ENCODE data around the gene SLF1. TPM values are rescaled to one million over a fixed set of nuclear protein-coding genes. Genes with fewer than 3 reads are reported as not detected.

The SLF1 gene
- total RNA-seq, 6 experiments from 2014 or later: 0.80 to 3.3 (median 2.4) TPM

- no peak for TF ChIP-seq POLR2A (IDR thresholded peaks at IDR 0.05)
- TF ChIP-seq, protein P1, sequence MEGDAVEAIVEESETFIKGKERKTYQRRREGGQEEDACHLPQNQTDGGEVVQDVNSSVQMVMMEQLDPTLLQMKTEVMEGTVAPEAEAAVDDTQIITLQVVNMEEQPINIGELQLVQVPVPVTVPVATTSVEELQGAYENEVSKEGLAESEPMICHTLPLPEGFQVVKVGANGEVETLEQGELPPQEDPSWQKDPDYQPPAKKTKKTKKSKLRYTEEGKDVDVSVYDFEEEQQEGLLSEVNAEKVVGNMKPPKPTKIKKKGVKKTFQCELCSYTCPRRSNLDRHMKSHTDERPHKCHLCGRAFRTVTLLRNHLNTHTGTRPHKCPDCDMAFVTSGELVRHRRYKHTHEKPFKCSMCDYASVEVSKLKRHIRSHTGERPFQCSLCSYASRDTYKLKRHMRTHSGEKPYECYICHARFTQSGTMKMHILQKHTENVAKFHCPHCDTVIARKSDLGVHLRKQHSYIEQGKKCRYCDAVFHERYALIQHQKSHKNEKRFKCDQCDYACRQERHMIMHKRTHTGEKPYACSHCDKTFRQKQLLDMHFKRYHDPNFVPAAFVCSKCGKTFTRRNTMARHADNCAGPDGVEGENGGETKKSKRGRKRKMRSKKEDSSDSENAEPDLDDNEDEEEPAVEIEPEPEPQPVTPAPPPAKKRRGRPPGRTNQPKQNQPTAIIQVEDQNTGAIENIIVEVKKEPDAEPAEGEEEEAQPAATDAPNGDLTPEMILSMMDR (IDR thresholded peaks at IDR 0.05): no peak
- H3K4me3 ChIP-seq: no peak overlapping the region
- H3K27ac ChIP-seq: no peak overlapping the region
- no peaks in the 10 kb centered on the region for H3K9me3 ChIP-seq
- DNase-seq (no peak), ATAC-seq (no peak)
- WGBS (ENCODE audit: insufficient coverage, low coverage, low lambda C conversion rate, missing lambda C conversion rate): 88% methylated on average over 2 of the region's 2 CpGs
- H3K27me3 ChIP-seq: no peaks in the 10 kb centered on the region
- H3K36me3 ChIP-seq: no peaks in the 10 kb centered on the region
- intact Hi-C loops (cut with DNase I): no loop called here
- peaks cover 0 to 3% (median 0%) of the 10 kb centered on the region in 4 donors for H3K4me1 ChIP-seq
These were observed 76.2 kb downstream of the SLF1 start for GRCh38 chr5:94694671-94695070.

- Histone ChIP-seq H3K27ac (no peak overlapping the region), H3K9me3 (no peaks in the 10 kb centered on the region), H3K36me3 (no peaks in the 10 kb centered on the region), H3K4me1 (no peaks in the 10 kb centered on the region), H3K27me3 (no peaks in the 10 kb centered on the region), H3K4me3 (no peak overlapping the region)
- TF ChIP-seq POLR2A (IDR thresholded peaks at IDR 0.05): no peak
- TF ChIP-seq, protein P1 (IDR thresholded peaks at IDR 0.05): no peak
- no peak for DNase-seq
- 96% methylated on average over 5 of the region's 5 CpGs for WGBS (ENCODE audit: insufficient coverage, low coverage, low lambda C conversion rate, missing lambda C conversion rate)
- ATAC-seq: no peak
- intact Hi-C loops (cut with DNase I): no loop called here
These were observed 79.7 kb downstream of the SLF1 start for GRCh38 chr5:94698197-94698596.

GRCh38 chr5:94699562-94699961, 81.1 kb downstream of the SLF1 start:
- no peak for DNase-seq
- Histone ChIP-seq H3K4me1 (no peaks in the 10 kb centered on the region), H3K9me3 (no peaks in the 10 kb centered on the region), H3K4me3 (no peak overlapping the region), H3K27me3 (no peaks in the 10 kb centered on the region), H3K36me3 (no peaks in the 10 kb centered on the region), H3K27ac (no peak overlapping the region)
- no peak for ATAC-seq
- TF ChIP-seq POLR2A (IDR thresholded peaks at IDR 0.05): no peak
- TF ChIP-seq, protein P1 (IDR thresholded peaks at IDR 0.05): no peak
- intact Hi-C loops (cut with DNase I): no loop called here
- 84% methylated on average over 2 of the region's 2 CpGs for WGBS (ENCODE audit: insufficient coverage, low coverage, low lambda C conversion rate, missing lambda C conversion rate)

DNA sequence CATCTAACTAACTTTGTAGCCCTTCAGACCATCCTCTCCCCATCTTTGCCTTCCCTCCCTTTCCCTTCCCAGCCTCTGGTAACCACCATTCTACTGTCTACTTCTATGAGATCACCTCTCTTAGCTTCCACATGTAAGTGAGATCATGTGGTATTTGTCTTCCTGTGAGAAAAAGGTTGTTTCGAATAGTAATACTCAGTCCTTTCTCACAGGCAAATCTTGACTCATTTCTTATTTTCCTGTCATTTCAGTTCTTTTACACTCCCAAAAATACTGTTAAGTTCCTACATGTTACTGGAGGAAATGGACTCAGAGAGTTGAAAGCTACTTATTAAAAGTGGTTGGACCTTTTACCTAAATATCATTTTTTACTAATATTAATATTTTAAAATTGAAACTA, 82.1 kb downstream of the SLF1 start:
- WGBS (ENCODE audit: insufficient coverage, low coverage, low lambda C conversion rate, missing lambda C conversion rate): 75% methylated on average over 1 of the region's 1 CpG
- Histone ChIP-seq H3K27me3 (no peaks in the 10 kb centered on the region), H3K27ac (no peak overlapping the region), H3K36me3 (no peaks in the 10 kb centered on the region), H3K4me1 (no peaks in the 10 kb centered on the region), H3K9me3 (no peaks in the 10 kb centered on the region), H3K4me3 (no peak overlapping the region)
- intact Hi-C loops (cut with DNase I): no loop called here
- no peak for DNase-seq
- ATAC-seq: no peak
- TF ChIP-seq, protein P1 (IDR thresholded peaks at IDR 0.05): no peak
- no peak for TF ChIP-seq POLR2A (IDR thresholded peaks at IDR 0.05)

GRCh38 chr5:94702729-94703128, 84.3 kb downstream of the SLF1 start:
- H3K9me3 ChIP-seq: no peaks in the 10 kb centered on the region
- TF ChIP-seq, protein P1 (IDR thresholded peaks at IDR 0.05): no peak
- no peak for TF ChIP-seq POLR2A (IDR thresholded peaks at IDR 0.05)
- WGBS (ENCODE audit: insufficient coverage, low coverage, low lambda C conversion rate, missing lambda C conversion rate): 100% methylated on average over 1 of the region's 1 CpG
- H3K4me3 ChIP-seq: no peak overlapping the region
- intact Hi-C loops (cut with DNase I): no loop called here
- no peak overlapping the region for H3K27ac ChIP-seq
- DNase-seq (no peak), ATAC-seq (no peak)
- no peaks in the 10 kb centered on the region for H3K4me1 ChIP-seq
- no peaks in the 10 kb centered on the region for H3K27me3 ChIP-seq
- no peaks in the 10 kb centered on the region for H3K36me3 ChIP-seq

All from right lobe of liver (tissue), 6 donors.